RWPE1 (cell line): ENCODE results near the gene ANTKMT.

Source experiments
- CTCF ChIA-PET: fragments of 350-600 bp; sonication (Branson Sonifier 250); formaldehyde crosslinking; extraction: SDS; loops from one replicate; lab custom pipeline; 2021; lab: Yijun Ruan, JAX
- POLR2A ChIA-PET: fragments of 400-600 bp; formaldehyde crosslinking; extraction: SDS; loops from one replicate; lab custom pipeline; 2020; ENCODE audit warnings: antibody characterized with exemption; ENCODE audit not compliant: low non-redundant PET; lab: Yijun Ruan, JAX
- DNase-seq: peaks from one replicate; pipeline ENCODE4 v3.0.0; 2012; ENCODE audit warnings: low spot score
- H3K27ac ChIP-seq: fragments of 450-650 bp; 2 replicates; pipeline ENCODE4 v1.5.1; 2017
- CTCF ChIP-seq: fragments of 450-650 bp; conservative IDR thresholded peaks from 2 replicates; pipeline ENCODE4 v1.5.1; 2017; ENCODE audit warnings: low read depth, mild to moderate bottlenecking

ANTKMT gene

GRCh38 chr16:680967-681745, 39.8 kb upstream of the ANTKMT start:
- peak overlapping the region; percentile 94 for H3K27ac ChIP-seq
- ChIA-PET POLR2A (no interaction called here), CTCF (interaction anchor here (1.1 to 1.2 kb wide), 2 partner anchors 19 to 20 kb away, joined by 3 to 4 read pairs; no protein-coding TSS in a partner anchor)
- no peak for DNase-seq
- TF ChIP-seq CTCF = no peak

- ChIA-PET CTCF (interaction anchor here (1.0 to 1.2 kb wide), 2 partner anchors 14 to 19 kb away, joined by 3 to 4 read pairs; partner anchors contain the start of gene RHOT2), POLR2A (no interaction called here)
- no peak for TF ChIP-seq CTCF
- no peak for DNase-seq
- H3K27ac ChIP-seq = peak overlapping the region; percentile 94
Observed at GRCh38 chr16:681746-682427, 39.1 kb upstream of the ANTKMT start.

- POLR2A ChIA-PET = no interaction called here
- H3K27ac ChIP-seq = peak overlapping the region; percentile 94
- DNase-seq = no peak
Observed at GRCh38 chr16:682493-683395, 38.2 kb upstream of the ANTKMT start.

GRCh38 chr16:683396-684070, 37.4 kb upstream of the ANTKMT start:
- ChIA-PET CTCF (interaction anchor here (0.6 to 1.6 kb wide), 4 partner anchors 16 to 91 kb away, joined by 3 to 5 read pairs (median 4); partner anchors contain the start of genes METRN and RHOT2), POLR2A (interaction anchor here (0.6 to 1.2 kb wide), 3 partner anchors 11 to 612 kb away, joined by 3 to 5 read pairs (median 5); no protein-coding TSS in a partner anchor)

More at GRCh38 chr16:682493-683395, 38.2 kb upstream of the ANTKMT start:
- TF ChIP-seq CTCF = no peak
- CTCF ChIA-PET = interaction anchor here (1.0 kb wide), 1 partner anchor 15 kb away, joined by 4 read pairs; the partner anchor contains the start of gene RHOT2

More at GRCh38 chr16:683396-684070, 37.4 kb upstream of the ANTKMT start:
- H3K27ac ChIP-seq = peak overlapping the region; percentile 94
- no peak for TF ChIP-seq CTCF
- DNase-seq = no peak
